ENCODE results near the gene TTC3. TPM values are rescaled to one million over a fixed set of nuclear protein-coding genes. Genes with fewer than 3 reads are reported as not detected.
"Not testable (repeated sequence)": the region's sequence is repeated elsewhere in the genome, so short reads cannot be mapped to it uniquely, and the experiment has no call there.

The TTC3 gene
- total RNA-seq, 1 experiment from 2014 or later: 92.8 TPM

DNA sequence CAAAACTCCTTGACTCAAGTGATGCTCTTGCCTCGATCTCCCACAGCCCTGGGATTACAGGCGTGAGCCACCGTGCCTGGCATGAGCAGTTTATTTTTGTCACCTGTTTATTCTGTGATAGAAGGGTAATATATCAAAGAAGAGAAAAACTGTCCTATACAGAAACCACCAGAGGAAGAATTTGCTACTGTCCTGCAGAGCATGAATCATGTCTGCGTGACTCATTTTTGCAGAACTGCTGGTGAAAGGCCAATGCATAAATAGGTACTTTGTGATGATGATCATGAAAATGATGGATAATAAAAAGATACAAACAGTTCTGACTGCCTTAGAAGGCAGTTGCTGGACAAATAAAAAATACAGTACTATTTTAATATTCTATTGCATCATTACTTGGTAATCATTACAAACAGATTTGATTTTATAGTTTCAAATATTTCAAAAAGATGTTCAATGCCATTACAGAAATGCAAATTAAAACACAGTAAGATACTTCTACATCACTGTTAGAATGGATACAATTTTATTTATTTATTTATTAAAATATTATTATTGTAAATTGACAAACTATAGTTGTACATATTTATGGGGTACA is 40.1 kb upstream of the TTC3 start:
- no peak overlapping the region for H3K4me3 ChIP-seq (ENCODE audit: low read depth, low read length)
- CTCF ChIA-PET: no interaction called here
- H3K4me1 ChIP-seq: no peaks in the 10 kb centered on the region
- H3K27ac Mint-ChIP-seq (ENCODE audit: unreplicated experiment): no peak overlapping the region
- H3K4me3 Mint-ChIP-seq (ENCODE audit: unreplicated experiment): no peak overlapping the region
- H3K36me3 ChIP-seq (ENCODE audit: control insufficient read depth, insufficient read depth, low read length): no peaks in the 10 kb centered on the region
- BruUV-seq (replicated peaks): no TSS peak
- H3K27me3 ChIP-seq (replicated peaks; ENCODE audit: control insufficient read depth, insufficient read depth, low read length): no peaks in the 10 kb centered on the region
- DNase-seq: no peak
- TF ChIP-seq, protein P1, sequence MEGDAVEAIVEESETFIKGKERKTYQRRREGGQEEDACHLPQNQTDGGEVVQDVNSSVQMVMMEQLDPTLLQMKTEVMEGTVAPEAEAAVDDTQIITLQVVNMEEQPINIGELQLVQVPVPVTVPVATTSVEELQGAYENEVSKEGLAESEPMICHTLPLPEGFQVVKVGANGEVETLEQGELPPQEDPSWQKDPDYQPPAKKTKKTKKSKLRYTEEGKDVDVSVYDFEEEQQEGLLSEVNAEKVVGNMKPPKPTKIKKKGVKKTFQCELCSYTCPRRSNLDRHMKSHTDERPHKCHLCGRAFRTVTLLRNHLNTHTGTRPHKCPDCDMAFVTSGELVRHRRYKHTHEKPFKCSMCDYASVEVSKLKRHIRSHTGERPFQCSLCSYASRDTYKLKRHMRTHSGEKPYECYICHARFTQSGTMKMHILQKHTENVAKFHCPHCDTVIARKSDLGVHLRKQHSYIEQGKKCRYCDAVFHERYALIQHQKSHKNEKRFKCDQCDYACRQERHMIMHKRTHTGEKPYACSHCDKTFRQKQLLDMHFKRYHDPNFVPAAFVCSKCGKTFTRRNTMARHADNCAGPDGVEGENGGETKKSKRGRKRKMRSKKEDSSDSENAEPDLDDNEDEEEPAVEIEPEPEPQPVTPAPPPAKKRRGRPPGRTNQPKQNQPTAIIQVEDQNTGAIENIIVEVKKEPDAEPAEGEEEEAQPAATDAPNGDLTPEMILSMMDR (IDR thresholded peaks at IDR 0.05; ENCODE audit: insufficient read depth in 1 of 2, low read depth in 1 of 2, low read length in 1 of 2, severe bottlenecking in 1 of 2, unreplicated experiment in 1 of 2): no peak
- no peaks in the 10 kb centered on the region for H3K9me3 Mint-ChIP-seq (ENCODE audit: unreplicated experiment)
- no peaks in the 10 kb centered on the region for H3K9me3 ChIP-seq
- POLR2A ChIA-PET: no interaction called here
- H3K27me3 Mint-ChIP-seq (ENCODE audit: insufficient read depth, unreplicated experiment): no peaks in the 10 kb centered on the region
- H3K36me3 Mint-ChIP-seq (ENCODE audit: insufficient read depth, unreplicated experiment): no peaks in the 10 kb centered on the region
- intact Hi-C loops (cut with micrococcal nuclease; ENCODE audit: unreplicated experiment): no loop called here
- no peaks in the 10 kb centered on the region for H3K4me1 Mint-ChIP-seq (ENCODE audit: low read depth, unreplicated experiment)

DNA sequence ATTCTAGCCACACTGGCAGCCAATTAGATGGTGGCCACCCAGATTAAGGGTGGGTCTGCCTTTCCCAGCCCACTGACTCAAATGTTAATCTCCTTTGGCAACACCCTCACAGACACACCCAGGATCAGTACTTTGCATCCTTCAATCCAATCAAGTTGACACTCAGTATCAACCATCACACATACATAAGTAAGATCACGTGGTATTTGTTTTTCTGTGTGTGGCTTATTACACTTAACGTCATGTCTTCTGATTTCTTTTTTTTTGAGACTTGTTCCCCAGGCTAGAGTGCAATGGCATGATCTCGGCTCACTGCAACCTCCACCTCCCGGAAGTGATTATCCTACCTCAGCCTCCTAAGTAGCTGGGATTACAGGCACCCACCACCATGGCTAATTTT is 38.7 kb upstream of the TTC3 start:
- DNase-seq; H3K27ac Mint-ChIP-seq (ENCODE audit: unreplicated experiment); H3K4me1 ChIP-seq; BruUV-seq (replicated peaks); H3K9me3 ChIP-seq; H3K27me3 Mint-ChIP-seq (ENCODE audit: insufficient read depth, unreplicated experiment); H3K36me3 ChIP-seq (ENCODE audit: control insufficient read depth, insufficient read depth, low read length); H3K4me3 Mint-ChIP-seq (ENCODE audit: unreplicated experiment); CTCF ChIA-PET; H3K4me3 ChIP-seq (ENCODE audit: low read depth, low read length); intact Hi-C loops (cut with micrococcal nuclease; ENCODE audit: unreplicated experiment); H3K36me3 Mint-ChIP-seq (ENCODE audit: insufficient read depth, unreplicated experiment); POLR2A ChIA-PET; H3K9me3 Mint-ChIP-seq (ENCODE audit: unreplicated experiment); H3K4me1 Mint-ChIP-seq (ENCODE audit: low read depth, unreplicated experiment); H3K27me3 ChIP-seq (replicated peaks; ENCODE audit: control insufficient read depth, insufficient read depth, low read length): not testable (repeated sequence)

DNA sequence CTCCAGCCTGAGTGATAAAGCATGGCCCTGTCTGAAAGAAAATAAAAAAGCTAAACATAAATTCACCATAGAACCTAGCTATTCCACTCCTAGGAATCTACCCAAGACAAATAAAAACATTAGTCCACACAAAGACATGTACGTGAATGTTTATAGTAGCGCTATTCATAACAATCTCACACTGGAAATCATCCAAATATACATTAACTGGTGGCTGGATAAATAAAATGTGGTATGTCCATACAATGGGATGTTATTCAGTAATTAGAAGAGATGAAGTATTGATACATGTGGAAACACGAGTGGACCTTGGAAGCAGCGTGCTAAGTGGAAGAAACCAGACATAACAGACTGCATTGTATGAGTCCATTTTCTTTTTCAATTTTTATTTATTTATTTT is 36.9 kb upstream of the TTC3 start:
- no TSS peak for BruUV-seq (replicated peaks)
- H3K36me3 Mint-ChIP-seq (ENCODE audit: insufficient read depth, unreplicated experiment): no peaks in the 10 kb centered on the region
- H3K4me3 ChIP-seq (ENCODE audit: low read depth, low read length): no peak overlapping the region
- ChIA-PET CTCF (no interaction called here), POLR2A (no interaction called here)
- no peaks in the 10 kb centered on the region for H3K36me3 ChIP-seq (ENCODE audit: control insufficient read depth, insufficient read depth, low read length)
- H3K4me3 Mint-ChIP-seq (ENCODE audit: unreplicated experiment): no peak overlapping the region
- H3K9me3 Mint-ChIP-seq (ENCODE audit: unreplicated experiment): no peaks in the 10 kb centered on the region
- no peaks in the 10 kb centered on the region for H3K4me1 ChIP-seq
- no peak for DNase-seq
- H3K27ac Mint-ChIP-seq (ENCODE audit: unreplicated experiment): no peak overlapping the region
- intact Hi-C loops (cut with micrococcal nuclease; ENCODE audit: unreplicated experiment): no loop called here
- TF ChIP-seq, protein P1 (IDR thresholded peaks at IDR 0.05; ENCODE audit: insufficient read depth in 1 of 2, low read depth in 1 of 2, low read length in 1 of 2, severe bottlenecking in 1 of 2, unreplicated experiment in 1 of 2): no peak
- H3K27me3 Mint-ChIP-seq (ENCODE audit: insufficient read depth, unreplicated experiment): no peaks in the 10 kb centered on the region
- no peaks in the 10 kb centered on the region for H3K4me1 Mint-ChIP-seq (ENCODE audit: low read depth, unreplicated experiment)
- no peaks in the 10 kb centered on the region for H3K9me3 ChIP-seq
- no peaks in the 10 kb centered on the region for H3K27me3 ChIP-seq (replicated peaks; ENCODE audit: control insufficient read depth, insufficient read depth, low read length)

Measured in Caco-2 (cell line).